GM18868 (cell line): ENCODE data around the gene UGT2B15.
"Not testable (repeated sequence)": the region's sequence is repeated elsewhere in the genome, so short reads cannot be mapped to it uniquely, and the experiment has no call there.

Experiments used
- ATAC-seq: cut with Tn5 transposase; IDR thresholded peaks from one replicate; pipeline ENCODE4 v1.9.1; 2021; ENCODE audit warnings: mild to moderate bottlenecking, moderate library complexity; ENCODE audit not compliant: unreplicated experiment

Gene UGT2B15

GRCh38 chr4:68670479-68670939 is at the start of gene UGT2B15:
TSS of gene UGT2B15 (minus strand) at chr4:68670652. CDS start at chr4:68670618, 34 bp downstream.
- ATAC-seq, result not testable (repeated sequence)

DNA sequence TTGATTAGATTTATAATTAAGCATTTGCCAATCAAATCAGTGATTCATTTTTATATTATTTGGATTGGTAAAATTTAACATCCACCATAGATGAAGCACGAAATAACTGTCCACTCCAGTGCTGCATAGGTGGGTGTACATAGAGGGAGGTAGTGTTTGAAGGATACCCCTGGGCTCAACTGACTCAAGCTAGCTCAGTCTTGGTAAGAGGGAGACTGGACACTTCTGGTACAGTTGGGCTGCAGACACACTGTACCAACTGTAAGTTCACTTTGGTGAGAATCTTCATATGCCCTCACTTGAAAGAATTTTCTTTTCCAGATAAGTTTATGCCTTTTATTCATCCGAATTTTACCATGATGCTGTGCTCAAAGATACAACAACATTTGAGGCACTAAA is 48.6 kb upstream of the UGT2B15 start:
- ATAC-seq, result no peak

DNA sequence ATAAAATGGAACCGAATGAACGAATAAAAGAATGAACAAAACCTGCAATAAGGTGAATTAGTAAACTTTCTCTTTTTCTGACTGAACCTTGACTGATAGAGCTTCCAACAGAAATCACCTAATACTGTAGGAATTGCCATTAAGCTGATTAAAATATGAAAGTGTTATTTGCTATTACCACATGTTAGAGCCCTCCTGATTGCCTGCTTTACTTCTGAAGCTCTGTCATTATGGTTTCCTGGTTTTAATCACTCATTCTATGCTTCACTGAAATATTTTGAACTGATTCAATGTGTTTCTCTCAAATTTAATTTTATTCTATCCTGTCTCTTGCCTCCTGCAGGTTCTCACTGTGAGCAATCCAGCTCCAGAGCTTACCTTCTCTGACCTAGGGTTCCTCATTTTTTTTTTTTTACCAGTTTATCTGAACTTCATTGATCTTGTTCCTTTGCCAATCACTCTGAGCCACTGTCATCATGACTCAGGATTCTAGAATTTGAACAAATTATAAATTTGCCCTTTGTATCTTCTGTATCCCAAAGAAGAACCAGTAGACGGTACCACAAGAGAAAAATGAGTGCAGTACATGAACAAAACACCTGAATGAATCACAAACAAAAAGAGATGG is 48.1 kb upstream of the UGT2B15 start:
- ATAC-seq, result no peak

GRCh38 chr4:68717999-68718398 is 47.5 kb upstream of the UGT2B15 start:
- ATAC-seq, result no peak

DNA sequence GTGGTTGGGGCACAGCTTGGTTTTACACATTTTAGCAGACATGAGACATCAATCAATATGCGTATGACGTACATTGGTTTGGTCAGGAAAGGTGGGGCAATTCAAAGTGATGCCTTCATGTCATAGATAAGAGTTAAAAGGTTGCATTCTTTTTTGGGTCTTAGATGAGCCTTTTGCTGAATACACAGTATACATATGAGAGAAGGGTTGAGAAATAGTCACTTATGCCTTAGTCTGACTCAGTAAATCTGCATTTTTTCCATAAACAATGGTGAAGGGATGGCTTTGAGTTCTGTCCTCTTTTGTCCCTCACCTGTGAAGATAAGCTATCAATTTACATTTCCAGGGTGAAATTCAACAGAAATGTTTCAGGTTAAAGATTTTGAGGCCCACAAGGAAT is 43.9 kb upstream of the UGT2B15 start:
- no peak for ATAC-seq

DNA sequence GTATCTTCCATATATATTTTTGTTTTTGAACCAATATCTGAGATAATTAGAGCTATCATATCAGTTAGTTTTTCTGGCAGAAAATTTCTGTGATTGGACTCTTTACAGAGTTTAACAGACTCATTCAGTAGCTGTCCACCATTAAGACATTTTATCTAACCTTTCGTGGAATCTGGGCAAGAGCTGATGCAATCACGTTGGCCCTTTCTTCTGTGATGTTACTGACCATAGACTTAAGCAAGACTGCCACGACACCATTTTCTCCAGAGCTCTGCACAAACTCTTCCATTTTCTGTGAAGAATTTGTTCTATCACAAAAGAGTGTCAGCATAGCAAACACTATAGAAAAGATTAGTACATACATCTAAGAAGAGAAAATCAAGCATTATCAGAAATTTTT is 41.8 kb upstream of the UGT2B15 start:
- no peak for ATAC-seq

- no peak for ATAC-seq
Measured at GRCh38 chr4:68708566-68708965, 38.1 kb upstream of the UGT2B15 start.

DNA sequence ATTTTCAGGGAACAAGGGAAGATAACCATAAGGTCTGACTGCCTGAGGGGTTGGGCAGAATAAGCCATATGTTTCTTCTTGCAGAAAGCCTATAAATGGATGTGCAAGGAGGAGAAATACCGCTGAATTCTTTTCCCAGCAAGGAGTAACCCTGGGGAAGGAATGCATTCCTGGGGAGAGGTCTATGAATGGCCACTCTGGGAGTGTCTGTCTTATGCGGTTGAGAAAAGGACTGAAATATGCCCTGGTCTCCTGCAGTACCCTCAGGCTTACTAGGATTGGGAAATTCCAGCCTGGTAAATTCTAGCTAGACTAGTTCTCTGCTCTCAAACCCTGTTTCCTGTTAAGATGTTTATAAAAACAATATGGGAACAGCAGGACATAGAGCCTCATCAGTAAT is 32.7 kb upstream of the UGT2B15 start:
- ATAC-seq, result not testable (repeated sequence)

DNA sequence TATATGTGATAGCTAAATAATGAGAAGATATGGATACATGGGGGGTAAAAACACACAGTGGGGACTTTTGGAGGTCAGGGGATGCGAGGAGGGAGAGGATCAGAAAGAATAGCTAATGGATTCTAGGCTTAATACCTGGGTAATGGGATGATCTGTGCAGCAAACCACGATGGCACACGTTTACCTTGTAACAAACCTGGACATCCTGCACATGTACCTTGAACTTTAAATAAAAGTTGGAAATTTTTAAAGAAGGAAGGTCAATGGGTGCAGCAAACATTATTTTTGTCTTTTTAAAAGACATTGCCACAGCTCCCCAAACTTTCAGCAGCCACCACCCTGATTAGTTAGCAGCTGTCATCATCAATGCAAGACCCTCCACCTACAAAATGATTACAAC is 29.7 kb upstream of the UGT2B15 start:
- no peak for ATAC-seq

- no peak for ATAC-seq
Measured at GRCh38 chr4:68693325-68694075, 23.0 kb upstream of the UGT2B15 start.

DNA sequence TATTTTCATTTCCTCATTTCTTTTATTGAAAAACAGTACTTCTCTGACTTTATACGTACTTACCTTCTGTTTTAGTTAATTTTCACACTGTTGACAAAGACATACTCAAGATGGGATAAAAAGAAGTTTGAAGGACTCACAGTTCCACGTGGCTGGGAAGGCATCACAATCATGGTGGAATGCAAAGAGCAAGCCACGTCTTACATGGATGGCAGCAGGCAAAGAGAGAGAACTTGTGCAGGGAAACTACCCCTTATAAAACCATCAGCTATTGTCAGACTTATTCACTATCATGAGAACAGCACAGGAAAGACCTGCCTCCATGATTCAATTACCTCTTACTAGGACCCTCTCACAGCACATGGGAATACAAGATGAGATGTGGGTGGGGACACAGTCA is 20.7 kb upstream of the UGT2B15 start:
- ATAC-seq, result no peak

- no peak for ATAC-seq
Measured at GRCh38 chr4:68683034-68683433, 12.6 kb upstream of the UGT2B15 start.

- ATAC-seq, result not testable (repeated sequence)
Measured at GRCh38 chr4:68681298-68681697, 10.8 kb upstream of the UGT2B15 start.

GRCh38 chr4:68673143-68673542 is 2.7 kb upstream of the UGT2B15 start:
- ATAC-seq, result no peak

GRCh38 chr4:68671217-68671616 is 765 bp upstream of the UGT2B15 start:
- ATAC-seq, result not testable (repeated sequence)

- peak; percentile 52 for ATAC-seq
Measured at GRCh38 chr4:68668537-68669163, 1.8 kb downstream of the UGT2B15 start.

- not testable (repeated sequence) for ATAC-seq
Measured at GRCh38 chr4:68667551-68667950, 2.9 kb downstream of the UGT2B15 start.

GRCh38 chr4:68664721-68665120 is 5.7 kb downstream of the UGT2B15 start:
- not testable (repeated sequence) for ATAC-seq

- peak; percentile 74 for ATAC-seq
Measured at GRCh38 chr4:68662836-68663574, 7.4 kb downstream of the UGT2B15 start.

GRCh38 chr4:68658672-68659071 is 11.8 kb downstream of the UGT2B15 start:
- no peak for ATAC-seq

DNA sequence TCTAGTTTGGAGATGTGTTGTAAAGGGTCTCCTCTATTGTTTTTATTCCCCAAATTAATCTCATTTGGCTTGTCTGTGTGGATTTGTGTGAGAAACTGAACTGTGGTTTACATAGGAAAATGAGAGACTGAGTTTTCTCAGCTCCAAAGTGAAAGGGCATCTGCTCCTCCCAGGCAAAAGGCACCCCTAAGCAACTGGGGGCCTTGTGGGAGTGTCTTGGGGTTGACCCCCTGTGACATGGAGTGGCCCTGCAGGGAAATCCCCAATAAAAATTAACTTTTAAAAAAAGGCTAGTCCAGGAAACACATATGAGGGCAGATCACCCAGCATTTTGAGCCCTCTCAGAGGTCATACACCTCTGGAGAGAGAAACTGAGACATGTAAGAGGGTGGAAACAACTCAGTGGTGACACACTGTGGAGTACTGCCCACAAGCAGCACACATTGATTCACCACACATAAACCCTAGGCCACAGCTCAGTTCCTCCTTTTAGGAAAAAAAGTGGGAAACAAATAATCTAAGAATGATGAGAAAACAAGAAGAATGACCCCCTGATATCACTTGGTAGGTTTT is 13.3 kb downstream of the UGT2B15 start:
- peak; percentile 68 for ATAC-seq
